Erythroblast (primary cell): ENCODE data around the gene ACAN.
A peak's percentile ranks its signal among the peaks of the same experiment; 100 is the strongest.

Experiments used
- DNase-seq, 2 experiments: peaks; one replicate each; lab custom pipeline; 2025; lab: John Stamatoyannopoulos, UW
- GATA1 ChIP-seq: IDR thresholded peaks from 2 replicates; pipeline ENCODE4 v1.6.1; 2011; ENCODE audit warnings: low read depth, mild to moderate bottlenecking, control low read depth, low read length, moderate library complexity
- POLR2A ChIP-seq: IDR thresholded peaks from 2 replicates; pipeline ENCODE4 v1.6.1; 2011; ENCODE audit warnings: mild to moderate bottlenecking, low read length

Gene ACAN

DNA sequence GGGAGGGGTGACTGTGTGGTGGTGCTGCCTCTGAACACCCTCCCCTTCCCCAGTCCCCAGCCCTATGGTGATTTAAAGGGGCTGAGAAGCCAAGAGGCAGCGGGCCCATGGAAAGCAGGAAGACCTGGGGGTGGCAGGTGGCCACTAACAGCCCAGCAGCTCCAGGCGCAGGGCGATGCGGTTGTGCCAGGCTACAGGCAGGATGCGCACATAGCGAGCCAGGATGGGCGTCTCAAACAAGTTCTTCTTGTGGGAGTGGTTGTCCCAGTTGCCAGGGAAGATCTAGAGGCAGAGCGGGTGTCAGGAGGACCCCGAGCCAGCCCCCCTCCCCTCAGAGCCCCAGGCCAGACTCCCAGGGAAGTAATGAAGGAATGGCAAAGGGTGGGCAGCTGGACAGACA is 96.0 kb downstream of the ACAN start:
- no peak for TF ChIP-seq GATA1
- TF ChIP-seq POLR2A: no peak
- DNase-seq: no peak

DNA sequence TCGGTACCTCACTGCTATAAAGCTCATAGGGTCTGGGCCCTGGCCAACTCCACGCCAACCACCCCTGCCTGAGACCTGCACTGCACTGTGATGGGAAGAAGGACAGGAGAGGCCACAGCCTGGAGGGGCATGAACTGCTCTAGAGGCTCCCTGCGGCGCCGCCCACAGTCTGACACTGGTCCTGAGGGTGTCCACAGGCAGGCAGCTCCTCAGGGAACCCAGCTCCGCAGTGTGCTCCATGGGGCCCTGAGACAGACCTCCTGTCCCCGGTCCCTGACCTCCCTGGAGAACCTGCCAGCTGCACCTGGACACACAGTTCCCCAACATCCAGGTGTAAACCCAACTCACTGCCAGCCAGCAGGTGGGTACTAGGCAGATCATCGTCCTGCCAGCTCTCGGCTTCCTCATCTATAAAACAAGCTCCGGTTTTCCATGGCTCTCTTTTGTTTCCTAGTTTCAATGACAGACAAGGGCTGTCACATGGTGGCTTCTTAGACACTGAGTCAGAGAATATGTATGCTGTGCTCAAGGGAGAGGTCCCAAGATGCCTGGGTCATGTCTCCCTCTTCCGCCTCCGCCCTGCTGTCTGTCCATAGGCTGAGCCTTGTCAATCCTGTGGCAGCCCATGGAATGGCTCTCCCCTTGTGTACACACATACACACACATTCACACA is 97.2 kb downstream of the ACAN start:
- TF ChIP-seq POLR2A (no peak), GATA1 (no peak)
- DNase-seq: no peak

DNA sequence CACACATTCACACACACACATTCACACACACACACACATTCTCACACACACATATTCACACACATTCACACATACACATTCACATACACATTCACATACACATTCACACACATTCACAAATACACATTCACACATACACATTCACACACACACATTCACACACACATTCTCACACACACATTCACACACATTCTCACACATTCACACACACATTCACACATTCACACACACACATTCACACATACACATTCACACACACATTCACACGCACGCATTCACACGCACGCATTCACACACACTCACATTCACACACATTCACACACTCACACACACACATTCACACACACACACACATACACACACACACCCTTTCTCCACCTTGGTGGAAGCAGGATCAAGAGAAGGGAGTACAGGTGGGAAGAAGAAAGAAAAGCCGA is 97.8 kb downstream of the ACAN start:
- TF ChIP-seq POLR2A (no peak), GATA1 (no peak)

DNA sequence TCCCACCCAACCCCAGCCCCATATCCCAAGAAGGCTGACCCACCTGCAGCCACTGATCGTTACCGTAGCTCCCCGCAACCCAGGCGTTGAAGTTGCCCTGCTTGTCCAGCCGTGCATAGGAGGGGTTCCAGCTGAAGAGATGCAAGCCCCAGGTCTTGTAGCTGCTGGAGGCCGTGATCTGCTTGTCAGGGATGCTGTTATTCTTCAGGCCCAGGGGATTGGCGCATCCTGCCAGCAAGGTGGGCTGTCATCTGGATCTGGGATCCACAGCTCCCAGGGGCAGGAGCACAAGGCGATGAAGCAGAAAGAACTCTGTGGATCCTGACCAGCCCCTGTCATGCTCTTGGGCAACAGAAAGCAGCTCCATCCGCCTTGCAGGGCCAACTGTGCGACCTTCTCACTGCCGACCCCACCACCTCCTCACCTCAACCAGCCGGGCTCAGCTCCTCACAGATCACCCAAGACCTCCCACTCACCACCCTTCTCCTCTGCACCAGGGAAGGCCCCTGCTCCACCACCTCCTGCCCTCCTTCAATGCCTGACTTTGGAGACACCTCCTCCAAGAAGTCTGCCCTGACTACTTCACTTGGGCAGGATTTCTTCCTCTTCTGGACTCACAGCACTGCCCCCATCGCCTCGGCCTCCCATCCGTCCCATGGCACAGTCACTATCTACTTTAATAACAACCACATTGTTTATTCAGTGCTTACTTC is 98.4 kb downstream of the ACAN start:
- TF ChIP-seq POLR2A: no peak
- no peak for TF ChIP-seq GATA1
- DNase-seq: no peak

More for the DNA sequence above, 97.8 kb downstream of the ACAN start:
- DNase-seq: no peak

DNA sequence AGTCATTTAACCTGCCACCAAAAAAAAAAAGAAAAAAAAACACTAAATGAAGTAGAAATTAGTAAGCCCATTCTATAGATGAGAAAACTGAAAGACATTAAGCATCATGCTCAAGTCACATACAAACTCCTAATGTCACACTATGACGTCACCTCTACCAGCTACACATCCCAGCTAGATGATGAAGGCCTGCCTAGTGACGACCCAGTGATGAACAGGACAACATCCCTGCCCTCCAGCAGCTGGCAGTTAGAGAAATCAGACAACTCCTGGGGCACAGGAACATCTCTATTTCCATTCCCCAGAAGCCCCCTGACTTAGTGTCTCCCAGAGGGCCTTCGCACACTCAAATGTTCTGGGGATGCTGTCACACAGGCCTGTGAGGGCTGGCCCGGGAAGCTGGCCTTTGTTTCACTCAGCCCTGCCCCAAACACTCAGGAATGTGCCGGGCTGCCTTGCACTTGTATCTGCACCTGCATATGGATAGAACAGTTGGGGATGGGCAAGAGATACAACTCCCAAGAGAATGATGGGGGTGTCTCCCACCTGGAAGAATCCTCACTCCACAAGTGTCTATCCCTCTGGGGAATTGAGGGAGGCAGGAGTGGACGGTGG is 99.1 kb downstream of the ACAN start:
- no peak for TF ChIP-seq GATA1
- no peak for TF ChIP-seq POLR2A
- no peak for DNase-seq

DNA sequence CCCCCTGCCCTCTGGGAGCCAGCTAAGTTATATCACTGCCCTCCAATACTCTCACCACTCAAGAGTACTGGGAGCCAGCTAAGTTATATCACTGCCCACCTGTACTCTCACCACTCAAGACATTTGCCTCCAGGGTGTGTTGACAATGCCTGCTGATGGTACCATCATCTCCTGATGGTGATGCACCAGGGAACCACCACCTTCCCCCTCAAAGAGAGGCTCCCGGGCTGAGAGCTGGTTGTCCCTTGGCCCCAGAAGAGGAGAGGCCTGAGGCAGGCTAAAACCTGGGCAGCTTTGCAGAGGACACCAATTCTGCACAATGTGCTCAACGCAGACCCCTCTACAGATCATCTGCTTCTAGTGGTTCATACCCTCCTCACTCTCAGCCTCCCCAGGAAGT is 99.6 kb downstream of the ACAN start:
- no peak for DNase-seq
- TF ChIP-seq GATA1 (no peak), POLR2A (no peak)

DNA sequence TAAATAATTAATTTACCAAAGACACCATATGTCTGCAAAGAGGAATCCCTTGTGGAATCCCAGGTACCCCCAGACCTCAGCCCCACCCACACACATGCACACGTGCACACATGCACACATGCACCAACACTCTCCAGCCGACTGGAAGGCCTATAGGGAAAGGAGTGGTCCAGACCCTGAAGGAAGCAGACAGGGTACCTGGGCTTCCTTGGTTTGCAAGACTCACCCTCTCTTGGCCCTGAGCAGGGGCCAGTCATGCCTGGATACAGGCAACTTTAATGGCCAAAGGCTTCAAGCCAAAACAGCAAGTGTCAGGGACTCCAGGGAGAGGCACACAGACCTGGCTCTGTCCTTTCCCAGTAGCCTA is 101.0 kb downstream of the ACAN start:
- TF ChIP-seq GATA1 (no peak), POLR2A (no peak)
- no peak for DNase-seq

DNA sequence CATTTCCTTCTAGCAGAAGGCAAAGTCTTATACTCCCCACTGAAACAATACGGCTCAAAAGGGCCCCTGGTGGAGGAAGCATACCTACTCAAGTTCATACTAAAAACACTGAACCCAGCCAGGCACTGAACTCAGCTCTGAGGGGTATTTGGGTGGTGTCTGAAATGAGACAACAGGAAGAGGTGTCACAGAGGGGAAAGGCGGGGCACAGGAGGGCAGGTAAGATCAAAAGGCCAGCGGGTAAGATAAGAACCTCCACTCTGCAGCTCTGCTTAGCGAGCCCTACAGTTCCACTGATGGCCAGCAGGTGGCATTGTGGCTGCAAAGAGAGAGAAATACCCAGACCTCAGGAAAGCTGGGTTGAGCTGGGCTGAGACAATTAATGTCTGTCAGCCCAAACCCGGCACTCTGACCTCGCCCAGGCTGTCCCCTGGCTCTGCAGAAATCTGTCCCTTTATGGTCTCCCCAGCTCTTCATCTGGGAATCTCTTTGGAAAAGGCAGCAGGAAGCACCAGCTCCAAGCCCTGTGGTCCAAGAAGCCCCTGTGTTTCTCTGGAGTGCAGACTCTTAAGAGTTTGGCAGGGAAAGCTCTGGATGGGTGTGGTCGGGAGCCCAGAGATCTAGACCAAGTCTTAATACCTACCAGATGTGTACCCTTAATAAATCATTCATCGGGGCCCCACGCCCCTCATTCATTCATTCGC is 101.5 kb downstream of the ACAN start:
- TF ChIP-seq POLR2A (no peak), GATA1 (no peak)
- DNase-seq: peak; percentile 83 to 88

DNA sequence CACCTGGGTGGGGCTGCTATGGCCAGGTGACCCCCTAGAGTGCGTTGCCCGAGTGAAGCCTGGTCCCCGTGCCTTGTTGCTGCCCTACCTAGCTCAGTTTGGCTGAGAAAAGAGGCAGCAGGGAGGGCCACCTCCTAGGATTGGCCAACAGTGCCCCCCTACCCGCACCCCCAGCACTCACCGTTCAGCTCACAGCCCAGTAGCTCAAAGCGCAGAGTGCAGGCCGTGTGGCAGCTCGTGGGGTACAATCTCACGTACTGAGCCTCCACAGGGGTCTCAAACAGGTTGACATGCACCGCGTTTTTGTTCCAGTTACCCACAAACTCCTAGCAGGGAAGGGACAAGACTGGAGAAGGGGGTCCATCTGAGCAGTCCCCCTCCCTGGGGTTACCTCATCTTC is 102.3 kb downstream of the ACAN start:
- TF ChIP-seq GATA1: no peak
- TF ChIP-seq POLR2A: no peak

DNA sequence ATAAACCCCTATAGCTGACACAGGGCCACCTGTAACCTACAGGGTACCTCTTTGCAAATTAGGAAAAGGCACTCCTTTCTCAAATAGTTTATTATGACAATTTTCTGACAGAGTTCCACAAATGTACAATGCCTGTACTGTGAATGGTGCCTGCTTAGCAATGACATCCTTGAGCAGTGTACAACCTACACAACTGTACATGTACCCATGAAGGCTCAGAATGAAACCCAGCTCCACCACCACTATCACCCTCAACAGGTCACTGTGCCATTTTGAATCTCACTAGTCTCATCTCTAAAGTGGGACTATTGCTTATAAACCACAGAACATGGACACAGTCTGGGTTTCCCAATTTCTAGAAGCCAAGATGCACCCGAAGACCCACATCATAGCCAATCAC is 102.9 kb downstream of the ACAN start:
- no peak for DNase-seq
- TF ChIP-seq GATA1: no peak
- TF ChIP-seq POLR2A: no peak

More for the DNA sequence above, 102.3 kb downstream of the ACAN start:
- no peak for DNase-seq

DNA sequence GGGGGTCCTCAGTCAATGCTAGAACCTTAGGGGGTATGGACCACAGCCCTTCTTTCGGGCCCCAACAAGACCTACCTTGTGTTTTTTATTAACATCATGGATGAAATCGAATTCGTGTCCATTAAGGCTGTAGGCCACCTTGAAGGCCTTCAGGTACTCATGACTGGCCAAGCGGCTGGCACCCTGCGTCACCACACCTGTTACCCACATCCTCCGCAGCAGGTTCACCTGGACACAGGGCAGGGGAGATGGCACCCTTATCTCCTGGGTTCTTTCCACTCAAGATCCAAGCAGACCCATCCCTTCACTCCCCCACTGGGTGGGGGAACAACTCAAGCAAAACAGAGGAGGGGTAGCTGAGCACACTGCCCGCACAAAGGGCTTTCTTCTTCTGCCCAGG is 103.3 kb downstream of the ACAN start:
- no peak for DNase-seq
- TF ChIP-seq POLR2A: no peak
- no peak for TF ChIP-seq GATA1

DNA sequence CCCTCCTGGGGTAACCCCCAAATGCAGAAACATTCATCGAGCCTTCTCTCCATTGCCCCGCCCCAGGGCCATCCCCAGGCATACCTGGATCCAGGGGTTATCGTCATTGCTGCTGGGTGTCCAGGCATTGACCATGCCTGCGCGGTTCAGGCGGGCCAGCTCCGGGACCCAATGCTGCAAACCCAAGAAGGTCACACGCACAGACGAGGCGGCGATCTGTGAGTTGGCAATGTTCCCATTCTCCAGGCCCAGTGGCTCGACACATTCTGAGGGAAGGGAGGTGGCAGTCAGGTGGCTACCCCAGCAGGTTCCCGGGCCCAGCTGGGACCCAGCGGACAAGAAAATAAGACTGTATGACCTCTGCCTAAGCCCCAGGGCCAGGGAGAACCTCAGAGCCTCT is 103.9 kb downstream of the ACAN start:
- TF ChIP-seq POLR2A (no peak), GATA1 (no peak)
- no peak for DNase-seq

DNA sequence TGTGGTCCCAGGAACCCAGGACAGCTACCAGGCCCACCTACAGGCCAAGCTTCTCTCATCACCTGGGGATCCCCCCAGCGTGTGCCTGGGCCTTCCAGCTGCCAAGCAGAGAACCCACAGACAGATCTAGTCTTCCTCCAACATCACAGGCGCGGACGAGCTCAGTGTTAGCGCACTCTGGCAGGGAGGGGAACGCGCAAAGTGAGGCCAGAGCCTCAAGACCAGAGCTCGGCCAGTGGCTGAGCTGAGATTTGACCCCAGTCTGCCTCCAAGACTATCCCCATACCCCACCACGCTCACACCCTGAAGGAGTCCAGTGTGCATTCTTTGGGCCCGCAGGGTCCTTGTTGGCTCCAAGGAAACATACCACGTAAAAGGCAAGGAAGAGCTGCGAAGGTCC is 104.9 kb downstream of the ACAN start:
- DNase-seq: no peak
- no peak for TF ChIP-seq GATA1
- TF ChIP-seq POLR2A: no peak
